ENCODE data around the gene AP5Z1. TPM values are rescaled to one million over a fixed set of nuclear protein-coding genes. Genes with fewer than 3 reads are reported as not detected.
"Not testable (repeated sequence)": the region's sequence is repeated elsewhere in the genome, so short reads cannot be mapped to it uniquely, and the experiment has no call there.

The AP5Z1 gene
- polyA plus RNA-seq, 3 donors: 30.8 to 75.2 (median 33.8) TPM

DNA sequence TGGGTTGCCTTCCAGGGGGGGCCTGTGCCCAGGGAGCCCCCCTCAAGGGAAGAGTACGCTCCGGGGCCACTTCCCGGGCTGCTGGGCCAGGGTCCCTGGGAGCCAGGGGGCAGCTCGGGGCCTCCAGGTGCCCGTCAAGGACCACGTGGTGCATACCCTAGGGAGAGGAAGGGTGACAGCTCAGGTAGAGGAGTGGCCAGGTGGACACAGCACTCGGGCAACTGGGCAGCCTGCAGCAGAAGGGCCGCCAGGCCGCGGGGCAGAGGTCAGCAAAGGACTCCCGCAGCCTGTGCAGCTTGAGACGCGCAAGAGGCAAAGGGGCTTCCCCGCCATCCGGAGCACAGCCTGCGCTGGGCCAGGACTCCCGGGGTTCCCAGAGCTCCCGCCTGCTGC lies 26.4 kb downstream of the AP5Z1 start:
- H3K9me3 ChIP-seq (replicated peaks in 1 of 2; ENCODE audit: control insufficient read depth in 1 of 2, insufficient read depth in 1 of 2, low read length in 2 of 2): no peaks in the 10 kb centered on the region
- Mint-ChIP-seq H3K36me3 (no peaks in the 10 kb centered on the region), H3K4me3 (no peak overlapping the region), H3K27ac (no peak overlapping the region), H3K4me1 (no peaks in the 10 kb centered on the region), H3K9me3 (peaks cover 0 to 2% (median 0%) of the 10 kb centered on the region in 7 donors), H3K27me3 (ENCODE audit: low read depth in 3 of 3) (peaks cover 5 to 12% (median 9%) of the 10 kb centered on the region in 3 donors)
- no peak overlapping the region for H3K4me2 ChIP-seq (replicated peaks; ENCODE audit: extremely low read depth, low read length, poor library complexity, severe bottlenecking)
- no peak for DNase-seq
- no peaks in the 10 kb centered on the region for H3K79me2 ChIP-seq (ENCODE audit: insufficient read depth, low read length)
- no peak overlapping the region for H3K4me3 ChIP-seq (replicated peaks in 1 of 3; ENCODE audit: low read depth in 2 of 3, low read length in 3 of 3)
- intact Hi-C loops (cut with micrococcal nuclease): no loop called here
- H3K27ac ChIP-seq (ENCODE audit: low read depth in 1 of 2, low read length in 2 of 2): no peak overlapping the region
- no peaks in the 10 kb centered on the region for H3K36me3 ChIP-seq (replicated peaks in 1 of 2; ENCODE audit: control insufficient read depth in 1 of 2, insufficient read depth in 2 of 2, low read length in 2 of 2)
- TF ChIP-seq, protein P1, sequence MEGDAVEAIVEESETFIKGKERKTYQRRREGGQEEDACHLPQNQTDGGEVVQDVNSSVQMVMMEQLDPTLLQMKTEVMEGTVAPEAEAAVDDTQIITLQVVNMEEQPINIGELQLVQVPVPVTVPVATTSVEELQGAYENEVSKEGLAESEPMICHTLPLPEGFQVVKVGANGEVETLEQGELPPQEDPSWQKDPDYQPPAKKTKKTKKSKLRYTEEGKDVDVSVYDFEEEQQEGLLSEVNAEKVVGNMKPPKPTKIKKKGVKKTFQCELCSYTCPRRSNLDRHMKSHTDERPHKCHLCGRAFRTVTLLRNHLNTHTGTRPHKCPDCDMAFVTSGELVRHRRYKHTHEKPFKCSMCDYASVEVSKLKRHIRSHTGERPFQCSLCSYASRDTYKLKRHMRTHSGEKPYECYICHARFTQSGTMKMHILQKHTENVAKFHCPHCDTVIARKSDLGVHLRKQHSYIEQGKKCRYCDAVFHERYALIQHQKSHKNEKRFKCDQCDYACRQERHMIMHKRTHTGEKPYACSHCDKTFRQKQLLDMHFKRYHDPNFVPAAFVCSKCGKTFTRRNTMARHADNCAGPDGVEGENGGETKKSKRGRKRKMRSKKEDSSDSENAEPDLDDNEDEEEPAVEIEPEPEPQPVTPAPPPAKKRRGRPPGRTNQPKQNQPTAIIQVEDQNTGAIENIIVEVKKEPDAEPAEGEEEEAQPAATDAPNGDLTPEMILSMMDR (IDR thresholded peaks at IDR 0.05): no peak
- 94% methylated on average over 18 of the region's 18 CpGs for WGBS (ENCODE audit: insufficient coverage)
- H3K9ac ChIP-seq (ENCODE audit: insufficient read depth, low read length, poor library complexity, severe bottlenecking): no peak overlapping the region
- no peaks in the 10 kb centered on the region for H4K20me1 ChIP-seq (ENCODE audit: insufficient read depth, low read length)
- peaks cover 0 to 4% of the 10 kb centered on the region in 2 donors for H3K27me3 ChIP-seq (ENCODE audit: control insufficient read depth in 2 of 2, insufficient read depth in 2 of 2, low read length in 2 of 2)
- H2AFZ ChIP-seq (ENCODE audit: insufficient read depth, low read depth, low read length, poor library complexity, severe bottlenecking): no peak overlapping the region
- H3K4me1 ChIP-seq (ENCODE audit: control insufficient read depth in 1 of 2, insufficient read depth in 2 of 2, low read length in 2 of 2): no peaks in the 10 kb centered on the region

DNA sequence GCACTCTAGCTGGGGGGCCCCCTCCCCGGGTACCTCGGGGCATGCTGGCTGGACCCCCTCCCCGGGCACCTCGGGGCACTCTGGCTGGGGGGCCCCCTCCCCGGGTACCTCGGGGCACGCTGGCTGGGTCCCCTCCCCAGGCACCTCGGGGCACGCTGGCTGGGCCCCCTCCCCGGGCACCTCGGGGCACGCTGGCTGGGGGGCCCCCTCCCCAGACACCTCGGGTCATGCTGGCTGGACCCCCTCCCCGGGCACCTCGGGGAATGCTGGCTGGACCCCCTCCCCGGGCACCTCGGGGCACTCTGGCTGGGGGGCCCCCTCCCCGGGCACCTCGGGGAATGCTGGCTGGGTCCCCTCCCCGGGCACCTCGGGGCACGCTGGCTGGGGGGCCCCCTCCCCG lies 27.2 kb downstream of the AP5Z1 start:
- H3K4me2 ChIP-seq (replicated peaks; ENCODE audit: extremely low read depth, low read length, poor library complexity, severe bottlenecking); H3K4me3 ChIP-seq (replicated peaks in 1 of 3; ENCODE audit: low read depth in 2 of 3, low read length in 3 of 3); H2AFZ ChIP-seq (ENCODE audit: insufficient read depth, low read depth, low read length, poor library complexity, severe bottlenecking); DNase-seq; H3K4me3 Mint-ChIP-seq; H3K27ac ChIP-seq (ENCODE audit: low read depth in 1 of 2, low read length in 2 of 2); H3K9ac ChIP-seq (ENCODE audit: insufficient read depth, low read length, poor library complexity, severe bottlenecking); H3K9me3 ChIP-seq (replicated peaks in 1 of 2; ENCODE audit: control insufficient read depth in 1 of 2, insufficient read depth in 1 of 2, low read length in 2 of 2); H4K20me1 ChIP-seq (ENCODE audit: insufficient read depth, low read length); H3K79me2 ChIP-seq (ENCODE audit: insufficient read depth, low read length); H3K36me3 Mint-ChIP-seq; intact Hi-C loops (cut with micrococcal nuclease); H3K4me1 ChIP-seq (ENCODE audit: control insufficient read depth in 1 of 2, insufficient read depth in 2 of 2, low read length in 2 of 2); H3K9me3 Mint-ChIP-seq; H3K27me3 ChIP-seq (ENCODE audit: control insufficient read depth in 2 of 2, insufficient read depth in 2 of 2, low read length in 2 of 2); H3K4me1 Mint-ChIP-seq; H3K27ac Mint-ChIP-seq; H3K36me3 ChIP-seq (replicated peaks in 1 of 2; ENCODE audit: control insufficient read depth in 1 of 2, insufficient read depth in 2 of 2, low read length in 2 of 2): not testable (repeated sequence)
- whole genome bisulfite sequencing (ENCODE audit: insufficient coverage): 93% methylated on average over 19 of the region's 23 CpGs
- peaks cover 12 to 19% (median 14%) of the 10 kb centered on the region in 3 donors for H3K27me3 Mint-ChIP-seq (ENCODE audit: low read depth in 3 of 3)
